ENCODE results near the gene SRSF8.

SRSF8 gene

DNA sequence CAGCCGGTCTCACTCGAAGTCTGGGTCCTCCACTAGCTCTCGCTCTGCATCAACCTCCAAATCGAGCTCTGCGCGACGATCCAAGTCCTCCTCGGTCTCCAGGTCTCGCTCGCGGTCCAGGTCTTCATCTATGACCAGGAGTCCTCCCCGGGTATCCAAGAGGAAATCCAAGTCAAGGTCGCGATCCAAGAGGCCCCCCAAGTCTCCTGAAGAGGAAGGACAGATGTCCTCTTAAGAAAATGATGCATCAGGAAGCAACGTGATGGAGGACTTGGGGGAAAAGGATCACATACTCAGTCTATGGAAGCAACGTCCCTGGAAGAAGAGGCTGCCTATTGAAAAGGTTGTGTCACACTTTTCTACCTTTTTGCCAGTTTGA is 1.1 kb downstream of the SRSF8 start:
- ChIA-PET CTCF (interaction anchor here (1.0 to 21.2 kb wide), 19 partner anchors 10 to 1275 kb away, joined by 3 to 306 read pairs (median 5); partner anchors contain the start of genes CWC15, ENDOD1, KDM4D and KDM4F), POLR2A (interaction anchor here (0.5 to 1.8 kb wide), 5 partner anchors 10 to 1357 kb away, joined by 3 to 7 read pairs (median 4); partner anchors contain the start of gene ENDOD1)

DNA sequence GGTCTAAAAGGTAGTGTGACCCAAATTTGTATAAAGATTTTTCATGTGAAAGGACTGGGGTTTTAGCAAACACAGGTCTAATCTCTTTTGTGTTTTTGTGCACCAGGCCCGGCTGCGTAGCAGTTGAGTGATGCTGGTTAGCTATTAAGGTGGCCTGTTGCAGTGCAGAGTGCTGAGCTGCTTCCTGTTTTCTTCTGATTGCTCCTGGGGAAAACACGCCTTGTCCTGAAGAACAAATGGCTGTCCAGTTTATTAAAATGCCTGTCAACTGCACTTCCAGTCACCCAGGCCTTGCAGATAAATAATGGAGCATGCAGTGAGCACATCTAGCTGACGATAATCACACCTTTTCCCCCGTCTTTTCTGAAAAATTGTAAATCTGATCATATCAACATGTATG is 1.8 kb downstream of the SRSF8 start:
- TF ChIP-seq, protein P1, sequence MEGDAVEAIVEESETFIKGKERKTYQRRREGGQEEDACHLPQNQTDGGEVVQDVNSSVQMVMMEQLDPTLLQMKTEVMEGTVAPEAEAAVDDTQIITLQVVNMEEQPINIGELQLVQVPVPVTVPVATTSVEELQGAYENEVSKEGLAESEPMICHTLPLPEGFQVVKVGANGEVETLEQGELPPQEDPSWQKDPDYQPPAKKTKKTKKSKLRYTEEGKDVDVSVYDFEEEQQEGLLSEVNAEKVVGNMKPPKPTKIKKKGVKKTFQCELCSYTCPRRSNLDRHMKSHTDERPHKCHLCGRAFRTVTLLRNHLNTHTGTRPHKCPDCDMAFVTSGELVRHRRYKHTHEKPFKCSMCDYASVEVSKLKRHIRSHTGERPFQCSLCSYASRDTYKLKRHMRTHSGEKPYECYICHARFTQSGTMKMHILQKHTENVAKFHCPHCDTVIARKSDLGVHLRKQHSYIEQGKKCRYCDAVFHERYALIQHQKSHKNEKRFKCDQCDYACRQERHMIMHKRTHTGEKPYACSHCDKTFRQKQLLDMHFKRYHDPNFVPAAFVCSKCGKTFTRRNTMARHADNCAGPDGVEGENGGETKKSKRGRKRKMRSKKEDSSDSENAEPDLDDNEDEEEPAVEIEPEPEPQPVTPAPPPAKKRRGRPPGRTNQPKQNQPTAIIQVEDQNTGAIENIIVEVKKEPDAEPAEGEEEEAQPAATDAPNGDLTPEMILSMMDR (IDR thresholded peaks at IDR 0.05; ENCODE audit: control extremely low read depth, extremely low read depth, low read depth, missing control alignments) = no peak
- ChIA-PET CTCF (interaction anchor here (1.0 to 21.2 kb wide), 12 partner anchors 11 to 186 kb away, joined by 3 to 306 read pairs (median 10); partner anchors contain the start of genes CWC15, ENDOD1, KDM4D and KDM4F), POLR2A (interaction anchor here (0.7 to 1.5 kb wide), 2 partner anchors 25 to 29 kb away, joined by 3 to 4 read pairs; no protein-coding TSS in a partner anchor)
- DNase-seq (ENCODE audit: extremely low spot score) = peak; percentile 61

More for the DNA sequence above, 1.1 kb downstream of the SRSF8 start:
- DNase-seq (ENCODE audit: extremely low spot score) = no peak
- TF ChIP-seq, protein P1 (IDR thresholded peaks at IDR 0.05; ENCODE audit: control extremely low read depth, extremely low read depth, low read depth, missing control alignments) = no peak

DNA sequence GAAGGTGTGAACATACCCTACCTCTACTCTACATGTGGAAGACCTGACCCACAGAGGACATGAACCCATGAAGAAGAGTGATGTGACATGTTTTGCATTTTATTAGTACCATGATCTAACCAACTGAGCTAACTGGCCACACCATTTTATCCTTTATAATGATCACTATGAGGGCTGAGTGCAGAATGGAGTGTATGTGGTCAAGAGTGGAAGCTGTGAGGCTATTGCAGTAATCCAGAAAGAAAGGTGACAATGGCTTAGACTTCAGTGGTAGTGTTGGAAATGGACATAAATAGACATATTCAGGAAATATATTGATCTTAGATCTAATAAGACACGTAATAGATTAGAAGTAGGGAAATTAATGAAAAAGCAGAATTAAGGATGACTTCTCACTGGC is 3.8 kb downstream of the SRSF8 start:
- no peak for DNase-seq (ENCODE audit: extremely low spot score)
- POLR2A ChIA-PET = no interaction called here
- CTCF ChIA-PET = interaction anchor here (0.8 to 21.2 kb wide), 13 partner anchors 9 to 692 kb away, joined by 3 to 306 read pairs (median 9); partner anchors contain the start of gene ENDOD1
- TF ChIP-seq, protein P1 (IDR thresholded peaks at IDR 0.05; ENCODE audit: control extremely low read depth, extremely low read depth, low read depth, missing control alignments) = no peak

DNA sequence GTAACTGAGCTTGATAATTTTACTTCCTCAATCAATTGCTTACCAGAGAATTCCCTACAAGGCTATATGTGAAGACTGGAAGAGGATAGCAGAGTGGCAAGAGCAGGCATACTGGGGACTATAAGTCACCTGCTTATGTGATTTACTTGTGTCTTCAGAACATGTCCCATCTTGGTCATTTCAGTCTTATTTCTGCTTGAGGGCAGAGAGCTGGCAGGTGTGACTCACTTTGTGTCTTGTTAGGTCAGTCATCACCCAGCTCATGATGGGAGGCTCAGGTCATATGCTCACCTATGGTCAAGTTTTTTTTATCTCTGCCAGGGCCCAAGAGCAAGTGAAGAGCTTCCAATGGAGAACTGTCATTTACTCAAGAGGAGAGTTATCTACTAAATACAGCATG is 6.2 kb downstream of the SRSF8 start:
- CTCF ChIA-PET = interaction anchor here (0.9 to 21.2 kb wide), 6 partner anchors 8 to 118 kb away, joined by 3 to 306 read pairs (median 8); partner anchors contain the start of gene ENDOD1
- TF ChIP-seq, protein P1 (IDR thresholded peaks at IDR 0.05; ENCODE audit: control extremely low read depth, extremely low read depth, low read depth, missing control alignments) = no peak
- DNase-seq (ENCODE audit: extremely low spot score) = no peak
- POLR2A ChIA-PET = interaction anchor here (0.8 to 1.1 kb wide), 3 partner anchors 8 to 100 kb away, joined by 3 read pairs; partner anchors contain the start of genes CWC15 and KDM4D

DNA sequence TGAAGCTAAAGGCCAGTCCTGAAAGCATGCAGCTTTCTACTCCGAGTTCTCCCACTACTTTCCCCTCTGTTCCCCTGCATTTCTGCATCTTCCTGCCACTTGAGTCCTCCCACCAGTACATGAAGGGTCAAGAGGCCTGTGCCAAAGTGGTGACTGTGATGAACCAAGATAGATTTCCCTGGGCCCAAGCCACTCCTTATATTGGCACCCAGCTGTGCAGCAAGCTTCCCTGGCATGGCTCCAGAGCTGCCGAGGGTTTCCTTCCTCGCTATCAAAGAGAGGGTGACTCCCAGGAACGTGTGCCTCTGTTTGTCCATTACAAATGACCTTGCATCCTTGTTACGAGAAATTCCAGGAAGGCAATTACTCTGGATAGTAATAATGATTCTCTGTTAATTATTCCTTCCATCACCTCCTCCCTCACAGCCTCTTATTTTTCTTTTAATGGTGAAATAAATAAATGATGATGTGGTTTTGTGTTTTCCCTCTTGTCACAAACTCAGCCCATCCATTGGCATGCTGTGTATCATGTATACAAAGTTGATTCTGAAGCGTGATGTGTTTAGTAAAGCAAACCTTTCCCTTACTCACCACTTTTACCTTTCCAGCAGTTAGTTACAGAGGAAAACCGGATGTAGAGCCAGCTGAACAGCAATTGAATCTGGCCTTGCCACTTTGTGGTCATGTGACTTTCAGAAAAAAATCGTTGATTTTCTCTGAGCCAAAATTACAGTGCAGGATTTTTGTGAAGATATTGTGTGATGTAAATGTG is 8.3 kb downstream of the SRSF8 start:
- CTCF ChIA-PET = interaction anchor here (1.2 to 21.2 kb wide), 4 partner anchors 6 to 63 kb away, joined by 3 to 306 read pairs (median 139); partner anchors contain the start of genes ENDOD1 and SRSF8
- no peak for DNase-seq (ENCODE audit: extremely low spot score)
- POLR2A ChIA-PET = no interaction called here
- TF ChIP-seq, protein P1 (IDR thresholded peaks at IDR 0.05; ENCODE audit: control extremely low read depth, extremely low read depth, low read depth, missing control alignments) = no peak

DNA sequence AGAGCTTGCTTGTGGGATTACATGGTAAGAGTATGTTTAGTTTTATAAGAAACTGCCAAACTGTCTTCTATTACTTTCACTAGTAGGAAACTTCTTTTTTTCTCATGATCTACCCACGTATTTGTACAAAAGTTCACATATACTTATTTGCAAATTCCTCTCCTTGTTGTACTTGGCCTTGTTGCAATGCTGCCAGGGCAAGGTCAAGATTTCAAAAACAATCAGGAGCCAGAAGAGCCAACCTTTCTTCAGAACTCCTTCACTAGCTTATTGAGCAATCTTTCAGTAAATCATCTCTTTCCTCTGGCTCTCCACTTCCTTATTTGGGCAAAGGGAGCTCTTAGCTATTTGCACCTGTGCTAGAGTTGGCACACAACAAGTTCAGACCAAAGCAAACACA is 9.7 kb downstream of the SRSF8 start:
- ChIA-PET POLR2A (no interaction called here), CTCF (interaction anchor here (0.9 to 21.2 kb wide), 6 partner anchors 7 to 687 kb away, joined by 3 to 306 read pairs (median 7); partner anchors contain the start of genes ENDOD1 and SRSF8)
- no peak for DNase-seq (ENCODE audit: extremely low spot score)
- TF ChIP-seq, protein P1 (IDR thresholded peaks at IDR 0.05; ENCODE audit: control extremely low read depth, extremely low read depth, low read depth, missing control alignments) = no peak

All from GM10248 (cell line).